Fibroblast of lung (primary cell): ENCODE measurements around the gene NRIP3.

ENCODE experiments used
- EZH2 ChIP-seq: IDR thresholded peaks from 2 replicates; pipeline ENCODE4 v1.5.1; 2012; ENCODE audit warnings: low read length, control low read depth, mild to moderate bottlenecking; ENCODE audit errors: missing control alignments
- TF ChIP-seq, protein P1 (sequence below), 2 donors: IDR thresholded peaks in 1 of 2; conservative IDR thresholded peaks in 1 of 2; 1 replicate in 1 of 2; 2 replicates in 1 of 2; pipeline ENCODE4 v1.5.1; 2011 to 2012; ENCODE audit warnings: low read length in 2 of 2, control low read depth in 1 of 2, inconsistent platforms in 1 of 2, low read depth in 1 of 2, mild to moderate bottlenecking in 1 of 2

DNA sequence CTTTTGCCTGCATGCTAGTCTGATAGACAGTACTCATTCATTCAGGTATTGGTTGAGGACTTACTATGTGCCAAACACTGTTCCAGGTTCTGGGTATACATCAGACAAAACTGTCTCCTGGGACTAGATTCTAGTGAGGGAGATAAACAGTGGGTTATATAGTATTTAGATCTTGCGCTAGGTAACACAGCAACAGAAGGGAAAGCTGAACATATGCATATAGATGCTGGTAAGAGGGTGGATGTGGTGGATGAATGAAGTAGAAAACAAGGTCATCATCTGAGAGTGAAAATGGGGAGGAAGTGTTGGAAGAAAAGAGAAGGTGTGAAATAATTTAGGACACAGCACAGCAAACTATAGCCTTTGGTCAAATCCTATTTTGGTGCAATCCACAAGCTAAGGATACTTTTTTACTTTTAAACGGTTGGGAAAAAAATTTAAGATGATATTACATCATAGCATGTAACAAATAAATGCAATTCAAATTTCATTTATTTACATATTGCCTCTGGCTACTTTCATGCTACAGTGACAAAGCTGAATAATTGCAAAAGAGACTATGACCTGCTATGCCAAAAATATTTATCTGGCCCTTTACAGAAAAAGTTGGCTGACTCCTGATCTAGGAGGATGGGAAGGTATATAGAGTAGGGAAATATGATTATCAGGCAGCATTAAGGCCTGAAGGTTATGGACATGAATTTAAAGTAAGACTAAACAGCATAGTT lies 32.4 kb downstream of the NRIP3 start:
- TF ChIP-seq, protein P1, sequence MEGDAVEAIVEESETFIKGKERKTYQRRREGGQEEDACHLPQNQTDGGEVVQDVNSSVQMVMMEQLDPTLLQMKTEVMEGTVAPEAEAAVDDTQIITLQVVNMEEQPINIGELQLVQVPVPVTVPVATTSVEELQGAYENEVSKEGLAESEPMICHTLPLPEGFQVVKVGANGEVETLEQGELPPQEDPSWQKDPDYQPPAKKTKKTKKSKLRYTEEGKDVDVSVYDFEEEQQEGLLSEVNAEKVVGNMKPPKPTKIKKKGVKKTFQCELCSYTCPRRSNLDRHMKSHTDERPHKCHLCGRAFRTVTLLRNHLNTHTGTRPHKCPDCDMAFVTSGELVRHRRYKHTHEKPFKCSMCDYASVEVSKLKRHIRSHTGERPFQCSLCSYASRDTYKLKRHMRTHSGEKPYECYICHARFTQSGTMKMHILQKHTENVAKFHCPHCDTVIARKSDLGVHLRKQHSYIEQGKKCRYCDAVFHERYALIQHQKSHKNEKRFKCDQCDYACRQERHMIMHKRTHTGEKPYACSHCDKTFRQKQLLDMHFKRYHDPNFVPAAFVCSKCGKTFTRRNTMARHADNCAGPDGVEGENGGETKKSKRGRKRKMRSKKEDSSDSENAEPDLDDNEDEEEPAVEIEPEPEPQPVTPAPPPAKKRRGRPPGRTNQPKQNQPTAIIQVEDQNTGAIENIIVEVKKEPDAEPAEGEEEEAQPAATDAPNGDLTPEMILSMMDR (conservative IDR thresholded peaks at IDR 0.05 in 1 of 2, IDR thresholded peaks at IDR 0.05 in 1 of 2; ENCODE audit: low read depth in 1 of 2, low read length in 2 of 2), result no peak
- TF ChIP-seq EZH2, result no peak
